ENCODE results near the gene SUPT3H. TPM values are rescaled to one million over a fixed set of nuclear protein-coding genes. Genes with fewer than 3 reads are reported as not detected.

The SUPT3H gene
- total and polyA plus RNA-seq, 2 of the 13 experiments (the other 11 are each of a cell fraction or from before 2014, with no cell fraction given), result 11.9 to 36.1 TPM

- in situ Hi-C loops (cut with HindIII; ENCODE audit: extremely low pct_ligation_motif_present, low pct_unique_long_range_greater_than_20kb), result no loop called here
- H3K27ac ChIP-seq (ENCODE audit: extremely low read length, insufficient read depth, low read length), result no peak overlapping the region
- H3K9ac ChIP-seq (ENCODE audit: insufficient read depth, low read depth, low read length), result no peak overlapping the region
- TF ChIP-seq HOXA9 (CRISPR knock-in tag; IDR thresholded peaks at IDR 0.05; ENCODE audit: borderline replicate concordance) (no peak), ZSCAN25 (CRISPR knock-in tag; IDR thresholded peaks at IDR 0.05) (no peak), ZNF83 (CRISPR knock-in tag; IDR thresholded peaks at IDR 0.05; ENCODE audit: borderline replicate concordance) (no peak), ZNF160 (CRISPR knock-in tag; IDR thresholded peaks at IDR 0.05) (no peak), BATF2 (CRISPR knock-in tag; IDR thresholded peaks at IDR 0.05) (no peak), TGIF2 (CRISPR knock-in tag; IDR thresholded peaks at IDR 0.05) (no peak), HHEX (CRISPR knock-in tag; IDR thresholded peaks at IDR 0.05) (no peak), PPARG (CRISPR knock-in tag; conservative IDR thresholded peaks at IDR 0.05) (no peak), ATF7 (IDR thresholded peaks at IDR 0.05) (no peak), ATF7 (CRISPR knock-in tag; IDR thresholded peaks at IDR 0.05) (no peak), IKZF1 (IDR thresholded peaks at IDR 0.05) (no peak), FOXK1 (CRISPR knock-in tag; IDR thresholded peaks at IDR 0.05; ENCODE audit: borderline replicate concordance, low read depth) (no peak), ZNF687 (CRISPR knock-in tag; IDR thresholded peaks at IDR 0.05) (no peak), CCDC6 (CRISPR knock-in tag; IDR thresholded peaks at IDR 0.05) (no peak), FOXC1 (CRISPR knock-in tag; IDR thresholded peaks at IDR 0.05; ENCODE audit: borderline replicate concordance) (no peak)
- TF ChIP-seq, protein P1, sequence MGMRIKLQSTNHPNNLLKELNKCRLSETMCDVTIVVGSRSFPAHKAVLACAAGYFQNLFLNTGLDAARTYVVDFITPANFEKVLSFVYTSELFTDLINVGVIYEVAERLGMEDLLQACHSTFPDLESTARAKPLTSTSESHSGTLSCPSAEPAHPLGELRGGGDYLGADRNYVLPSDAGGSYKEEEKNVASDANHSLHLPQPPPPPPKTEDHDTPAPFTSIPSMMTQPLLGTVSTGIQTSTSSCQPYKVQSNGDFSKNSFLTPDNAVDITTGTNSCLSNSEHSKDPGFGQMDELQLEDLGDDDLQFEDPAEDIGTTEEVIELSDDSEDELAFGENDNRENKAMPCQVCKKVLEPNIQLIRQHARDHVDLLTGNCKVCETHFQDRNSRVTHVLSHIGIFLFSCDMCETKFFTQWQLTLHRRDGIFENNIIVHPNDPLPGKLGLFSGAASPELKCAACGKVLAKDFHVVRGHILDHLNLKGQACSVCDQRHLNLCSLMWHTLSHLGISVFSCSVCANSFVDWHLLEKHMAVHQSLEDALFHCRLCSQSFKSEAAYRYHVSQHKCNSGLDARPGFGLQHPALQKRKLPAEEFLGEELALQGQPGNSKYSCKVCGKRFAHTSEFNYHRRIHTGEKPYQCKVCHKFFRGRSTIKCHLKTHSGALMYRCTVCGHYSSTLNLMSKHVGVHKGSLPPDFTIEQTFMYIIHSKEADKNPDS (CRISPR knock-in tag; IDR thresholded peaks at IDR 0.05), result no peak
- CTCF ChIA-PET (ENCODE audit: low intra/inter-chr PET ratio, low total read pairs), result no interaction called here
- no peaks in the 10 kb centered on the region for H3K79me2 ChIP-seq (ENCODE audit: insufficient read depth, low read length)
- H3K4me3 ChIP-seq (replicated peaks in 1 of 3; ENCODE audit: insufficient read depth in 1 of 3, low read depth in 2 of 3, low read length in 3 of 3), result no peak overlapping the region
- POLR2A ChIA-PET, result no interaction called here
- no peak overlapping the region for H2AFZ ChIP-seq (ENCODE audit: low read length)
- WGBS (ENCODE audit: low lambda C conversion rate), result 96% methylated on average over 3 of the region's 3 CpGs
- H3K4me1 ChIP-seq (ENCODE audit: insufficient read depth, low read length), result no peaks in the 10 kb centered on the region
- ATAC-seq (no peak), FAIRE-seq (no peak), DNase-seq (ENCODE audit: low spot score) (no peak)
- H3K9me3 ChIP-seq (ENCODE audit: low read length), result 0 out of 2 replicates have a peak, but pooled peaks cover under 1% of the 10 kb centered on the region
- BruUV-seq (replicated peaks), result no TSS peak
- H4K20me1 ChIP-seq (ENCODE audit: insufficient read depth, low read length), result no peaks in the 10 kb centered on the region
- no peak overlapping the region for H3K4me2 ChIP-seq (ENCODE audit: low read depth, low read length)
- intact Hi-C loops (cut with micrococcal nuclease; ENCODE audit: unreplicated experiment), result no loop called here
- no peaks in the 10 kb centered on the region for H3K36me3 ChIP-seq (replicated peaks in 1 of 2; ENCODE audit: control insufficient read depth in 1 of 2, insufficient read depth in 2 of 2, low read length in 2 of 2)
- H3K27me3 ChIP-seq (ENCODE audit: control insufficient read depth in 1 of 2, insufficient read depth in 2 of 2, low read length in 2 of 2), result no peaks in the 10 kb centered on the region
Measured at GRCh38 chr6:45072673-45073072, 305.1 kb downstream of the SUPT3H start.

Data from HepG2 (cell line).